GM12878 (cell line): Measurements from ENCODE around the gene CWC27. TPM values are rescaled to one million over a fixed set of nuclear protein-coding genes. Genes with fewer than 3 reads are reported as not detected.

Experiments used
- BCL3 ChIP-seq: IDR thresholded peaks from 2 replicates; pipeline ENCODE4 v1.6.1; 2011; ENCODE audit warnings: borderline replicate concordance, low read depth, mild to moderate bottlenecking, moderate library complexity, low read length; ENCODE audit not compliant: insufficient read depth, poor library complexity, severe bottlenecking
- CBX3 ChIP-seq: fragments of 200-600 bp; sonication (generic); IDR thresholded peaks from 2 replicates; pipeline ENCODE4 v1.6.1; 2016; ENCODE audit warnings: low read depth, borderline replicate concordance
- CHD1 ChIP-seq: IDR thresholded peaks from 2 replicates; pipeline ENCODE4 v1.6.1; 2012; ENCODE audit warnings: low read depth, low read length, improper control_type of control experiment
- CREM ChIP-seq: IDR thresholded peaks from 2 replicates; pipeline ENCODE4 v1.6.1; 2014; ENCODE audit warnings: antibody characterized with exemption, low read depth
- HDAC2 ChIP-seq: fragments of 200-600 bp; sonication (generic); IDR thresholded peaks from 2 replicates; pipeline ENCODE4 v1.6.1; 2017
- LARP7 ChIP-seq: fragments of 450-650 bp; IDR thresholded peaks from 2 replicates; pipeline ENCODE4 v1.6.1; 2017; ENCODE audit warnings: mild to moderate bottlenecking
- MEF2A ChIP-seq: IDR thresholded peaks from 2 replicates; pipeline ENCODE4 v1.6.1; 2011; ENCODE audit warnings: low read depth, mild to moderate bottlenecking, low read length, moderate library complexity; ENCODE audit not compliant: insufficient read depth
- NR2C2 ChIP-seq: IDR thresholded peaks from 2 replicates; pipeline ENCODE4 v1.6.1; 2011; ENCODE audit warnings: borderline replicate concordance, low read depth; ENCODE audit not compliant: control insufficient read depth, insufficient read length
- PAX5 ChIP-seq: IDR thresholded peaks from 2 replicates; pipeline ENCODE4 v1.6.1; 2011; ENCODE audit warnings: low read depth, low read length, borderline replicate concordance
- POLR2AphosphoS2 ChIP-seq: IDR thresholded peaks from 2 replicates; pipeline ENCODE4 v1.6.1; 2011; ENCODE audit warnings: low read depth, mild to moderate bottlenecking, low read length, improper control_type of control experiment, moderate library complexity
- RCOR1 ChIP-seq: conservative IDR thresholded peaks from 2 replicates; pipeline ENCODE4 v1.6.1; 2012; ENCODE audit warnings: low read depth, low read length, improper control_type of control experiment
- RELB ChIP-seq: fragments of 450-650 bp; IDR thresholded peaks from 2 replicates; pipeline ENCODE4 v1.6.1; 2017; ENCODE audit warnings: low read depth, mild to moderate bottlenecking, moderate library complexity
- SMC3 ChIP-seq: IDR thresholded peaks from 2 replicates; pipeline ENCODE4 v1.6.1; 2011; ENCODE audit warnings: low read length, improper control_type of control experiment, borderline replicate concordance
- TCF3 ChIP-seq: IDR thresholded peaks from 2 replicates; pipeline ENCODE4 v1.6.1; 2012; ENCODE audit warnings: low read depth, mild to moderate bottlenecking, low read length, borderline replicate concordance; ENCODE audit not compliant: insufficient read depth
- ZBTB11 ChIP-seq: fragments of 450-650 bp; formaldehyde crosslinking; IDR thresholded peaks from 2 replicates; pipeline ENCODE4 v1.5.0; 2022; ENCODE audit warnings: mild to moderate bottlenecking, missing genetic modification characterization
- polyA plus RNA-seq, 11 experiments: library from polyadenylated mRNA; depleted of rRNA in 4 of 11; unstranded in 6 of 11; stranded (reverse) in 5 of 11; fragments of >200 nt; fragmentation: Nextera tagmentation in 4 of 11; fragmentation: Illumina TruSeq in 1 of 11; extraction: Ambion mirVana in 4 of 11; extraction: Trizol in 1 of 11; gene quantifications; 1 replicate in 1 of 11; 2 replicates in 10 of 11; pipeline versions ENCODE4 v1.2.1 to v1.2.3, GENCODE V29; 2011 to 2016; ENCODE audit warnings: inconsistent platforms in 2 of 11, missing spikeins in 2 of 11, low read depth in 1 of 11
- total RNA-seq, 4 experiments: library from RNA; depleted of rRNA in 3 of 4; stranded (reverse); fragments of >200 nt in 3 of 4; fragmentation: Illumina TruSeq in 1 of 4; extraction: Trizol in 1 of 4; gene quantifications; 2 replicates each; pipeline versions ENCODE4 v1.2.1 to v1.2.3, GENCODE V29; 2013 to 2021
- TF ChIP-seq, protein P1 (sequence below): IDR thresholded peaks from 2 replicates; pipeline ENCODE4 v1.6.1; 2012; ENCODE audit warnings: low read length, inconsistent platforms
- TF ChIP-seq, protein P2 (sequence below): IDR thresholded peaks from 2 replicates; pipeline ENCODE4 v1.6.1; 2011; ENCODE audit warnings: mild to moderate bottlenecking, low read depth, low read length, moderate library complexity; ENCODE audit not compliant: insufficient replicate concordance

CWC27 gene
- total and polyA plus RNA-seq, 10 of the 15 experiments (the other 5 are each of a cell fraction or from before 2014, with no cell fraction given), result 21.7 to 61.9 (median 47.0) TPM

GRCh38 chr5:65061250-65061973 is 292.7 kb downstream of the CWC27 start (continued):
- peak; percentile 42 for TF ChIP-seq BCL3
- TF ChIP-seq RELB, result peak; percentile 41
- TF ChIP-seq CHD1, result no peak
- peak; percentile 61 for TF ChIP-seq MEF2A
- no peak for TF ChIP-seq POLR2AphosphoS2
- TF ChIP-seq PAX5, result peak; percentile 87; the same call in 1 of the 2 replicates
- TF ChIP-seq SMC3, result peak; percentile 25; the same call in 1 of the 2 replicates
- TF ChIP-seq ZBTB11 (CRISPR knock-in tag), result no peak
- TF ChIP-seq HDAC2, result no peak
- TF ChIP-seq RCOR1, result 0 out of 2 replicates have a peak, but pooled peaks have one; percentile 33
- TF ChIP-seq, protein P1, sequence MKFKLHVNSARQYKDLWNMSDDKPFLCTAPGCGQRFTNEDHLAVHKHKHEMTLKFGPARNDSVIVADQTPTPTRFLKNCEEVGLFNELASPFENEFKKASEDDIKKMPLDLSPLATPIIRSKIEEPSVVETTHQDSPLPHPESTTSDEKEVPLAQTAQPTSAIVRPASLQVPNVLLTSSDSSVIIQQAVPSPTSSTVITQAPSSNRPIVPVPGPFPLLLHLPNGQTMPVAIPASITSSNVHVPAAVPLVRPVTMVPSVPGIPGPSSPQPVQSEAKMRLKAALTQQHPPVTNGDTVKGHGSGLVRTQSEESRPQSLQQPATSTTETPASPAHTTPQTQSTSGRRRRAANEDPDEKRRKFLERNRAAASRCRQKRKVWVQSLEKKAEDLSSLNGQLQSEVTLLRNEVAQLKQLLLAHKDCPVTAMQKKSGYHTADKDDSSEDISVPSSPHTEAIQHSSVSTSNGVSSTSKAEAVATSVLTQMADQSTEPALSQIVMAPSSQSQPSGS, result no peak; the same call in 1 of the 2 replicates
- peak; percentile 44; the same call in 1 of the 2 replicates for TF ChIP-seq CREM
- TF ChIP-seq, protein P2, sequence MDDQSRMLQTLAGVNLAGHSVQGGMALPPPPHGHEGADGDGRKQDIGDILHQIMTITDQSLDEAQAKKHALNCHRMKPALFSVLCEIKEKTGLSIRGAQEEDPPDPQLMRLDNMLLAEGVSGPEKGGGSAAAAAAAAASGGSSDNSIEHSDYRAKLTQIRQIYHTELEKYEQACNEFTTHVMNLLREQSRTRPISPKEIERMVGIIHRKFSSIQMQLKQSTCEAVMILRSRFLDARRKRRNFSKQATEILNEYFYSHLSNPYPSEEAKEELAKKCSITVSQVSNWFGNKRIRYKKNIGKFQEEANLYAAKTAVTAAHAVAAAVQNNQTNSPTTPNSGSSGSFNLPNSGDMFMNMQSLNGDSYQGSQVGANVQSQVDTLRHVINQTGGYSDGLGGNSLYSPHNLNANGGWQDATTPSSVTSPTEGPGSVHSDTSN, result no peak
- peak; percentile 93 for TF ChIP-seq TCF3
- TF ChIP-seq LARP7, result no peak
- no peak for TF ChIP-seq NR2C2
- TF ChIP-seq CBX3, result no peak
